LNCAP (cell line): ENCODE measurements around the gene FRRS1.

Experiments used
- TF ChIP-seq, protein P1 (sequence below): fragments of 450-650 bp; IDR thresholded peaks from 2 replicates; pipeline ENCODE4 v1.5.1; 2017; ENCODE audit warnings: mild to moderate bottlenecking

Gene FRRS1

DNA sequence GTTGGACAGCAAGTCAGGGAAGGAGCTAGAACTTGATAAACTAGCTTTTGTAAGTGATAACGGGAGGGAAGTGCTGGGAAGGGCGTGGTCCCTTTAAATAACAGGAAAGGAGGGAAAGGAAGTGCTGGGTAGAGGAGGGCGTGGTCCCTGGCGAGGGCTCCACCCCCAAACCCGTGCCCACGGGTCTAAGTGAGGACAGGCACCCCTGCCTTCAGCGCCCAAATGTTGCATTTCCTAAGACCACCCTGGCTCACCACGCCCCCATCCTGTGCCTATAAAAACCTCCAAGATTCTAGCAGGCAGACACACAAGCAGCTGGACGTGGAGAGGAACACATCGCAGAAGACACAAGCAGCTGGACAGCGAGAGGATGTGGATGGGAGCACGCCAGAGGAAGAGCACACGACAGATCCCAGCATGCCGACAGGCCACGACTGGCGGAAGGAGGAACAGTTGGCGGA is 62.0 kb downstream of the FRRS1 start:
- TF ChIP-seq, protein P1, sequence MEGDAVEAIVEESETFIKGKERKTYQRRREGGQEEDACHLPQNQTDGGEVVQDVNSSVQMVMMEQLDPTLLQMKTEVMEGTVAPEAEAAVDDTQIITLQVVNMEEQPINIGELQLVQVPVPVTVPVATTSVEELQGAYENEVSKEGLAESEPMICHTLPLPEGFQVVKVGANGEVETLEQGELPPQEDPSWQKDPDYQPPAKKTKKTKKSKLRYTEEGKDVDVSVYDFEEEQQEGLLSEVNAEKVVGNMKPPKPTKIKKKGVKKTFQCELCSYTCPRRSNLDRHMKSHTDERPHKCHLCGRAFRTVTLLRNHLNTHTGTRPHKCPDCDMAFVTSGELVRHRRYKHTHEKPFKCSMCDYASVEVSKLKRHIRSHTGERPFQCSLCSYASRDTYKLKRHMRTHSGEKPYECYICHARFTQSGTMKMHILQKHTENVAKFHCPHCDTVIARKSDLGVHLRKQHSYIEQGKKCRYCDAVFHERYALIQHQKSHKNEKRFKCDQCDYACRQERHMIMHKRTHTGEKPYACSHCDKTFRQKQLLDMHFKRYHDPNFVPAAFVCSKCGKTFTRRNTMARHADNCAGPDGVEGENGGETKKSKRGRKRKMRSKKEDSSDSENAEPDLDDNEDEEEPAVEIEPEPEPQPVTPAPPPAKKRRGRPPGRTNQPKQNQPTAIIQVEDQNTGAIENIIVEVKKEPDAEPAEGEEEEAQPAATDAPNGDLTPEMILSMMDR = no peak

DNA sequence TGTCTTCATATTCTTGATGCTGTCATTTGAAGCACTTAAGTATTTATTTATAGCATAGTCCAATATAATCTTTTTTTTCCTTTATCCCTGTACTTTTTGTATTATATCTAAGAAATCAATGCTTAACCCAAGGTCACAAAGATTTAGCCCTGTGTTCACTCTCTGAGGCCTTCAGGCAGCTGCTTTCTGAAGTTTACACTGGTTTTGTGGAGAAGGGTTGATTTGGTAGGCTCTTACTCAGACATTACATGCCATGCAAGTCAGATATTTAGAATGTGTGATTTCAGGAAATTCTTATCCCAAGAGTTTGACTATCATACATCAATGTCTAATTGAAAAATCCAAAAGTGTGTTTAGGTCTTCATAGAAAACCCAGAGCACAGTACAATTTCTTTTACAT is 64.2 kb downstream of the FRRS1 start:
- TF ChIP-seq, protein P1 = no peak

DNA sequence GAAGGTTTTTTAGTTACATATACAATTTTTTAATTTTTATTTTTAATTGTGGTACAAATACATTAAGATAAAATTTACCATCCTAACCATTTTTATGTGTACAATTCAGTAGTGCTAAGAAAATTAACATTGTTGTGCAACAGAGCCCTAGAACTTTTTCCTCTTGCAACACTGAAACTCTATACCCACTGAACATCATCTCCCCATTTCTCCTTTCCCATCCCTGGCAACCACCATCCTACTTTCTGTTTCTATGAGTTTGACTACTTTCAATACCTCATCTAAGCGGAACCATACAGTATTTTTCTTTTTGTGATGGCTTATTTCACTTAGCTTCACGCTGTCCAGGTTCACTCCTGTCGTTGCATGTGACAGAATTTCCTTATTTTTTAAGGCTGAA is 66.4 kb downstream of the FRRS1 start:
- TF ChIP-seq, protein P1 = no peak

DNA sequence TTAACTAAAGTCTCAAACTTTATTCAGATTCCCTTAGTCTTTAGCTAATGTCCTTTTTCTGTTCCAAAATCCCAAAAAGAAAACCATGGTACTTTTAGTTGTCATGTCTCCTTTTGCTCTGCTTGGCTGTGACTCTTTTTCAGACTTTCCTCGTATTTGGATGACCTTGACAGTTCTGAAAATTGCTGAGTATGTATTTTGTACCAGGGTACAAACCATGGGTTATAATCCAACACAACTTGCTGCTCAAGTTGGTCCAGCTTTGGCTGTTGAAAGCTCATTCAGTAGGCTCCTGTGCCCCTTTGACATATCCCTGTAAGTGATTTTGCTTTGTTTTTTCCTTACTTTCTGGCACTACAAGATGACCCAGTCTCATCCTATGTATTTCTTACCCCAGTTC is 68.9 kb downstream of the FRRS1 start:
- TF ChIP-seq, protein P1 = no peak

DNA sequence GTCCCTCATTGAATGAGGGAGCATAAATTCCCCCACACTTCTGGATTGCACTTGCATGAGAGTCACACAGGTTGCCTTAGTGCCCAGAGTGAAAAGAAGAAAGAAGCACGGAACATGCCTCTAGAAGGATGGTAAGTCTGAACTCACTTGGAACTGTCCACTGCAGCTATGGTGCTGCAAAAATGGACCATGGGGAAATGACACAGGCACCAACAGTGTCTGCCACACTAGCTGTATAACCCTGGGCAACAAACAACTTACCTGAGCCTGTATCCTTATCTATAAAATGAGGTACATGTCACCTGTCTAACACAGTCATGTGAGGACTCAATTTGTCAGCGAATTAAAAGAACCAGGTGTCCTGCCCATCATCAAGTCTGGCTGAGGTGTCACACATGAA is 69.8 kb downstream of the FRRS1 start:
- TF ChIP-seq, protein P1 = no peak

DNA sequence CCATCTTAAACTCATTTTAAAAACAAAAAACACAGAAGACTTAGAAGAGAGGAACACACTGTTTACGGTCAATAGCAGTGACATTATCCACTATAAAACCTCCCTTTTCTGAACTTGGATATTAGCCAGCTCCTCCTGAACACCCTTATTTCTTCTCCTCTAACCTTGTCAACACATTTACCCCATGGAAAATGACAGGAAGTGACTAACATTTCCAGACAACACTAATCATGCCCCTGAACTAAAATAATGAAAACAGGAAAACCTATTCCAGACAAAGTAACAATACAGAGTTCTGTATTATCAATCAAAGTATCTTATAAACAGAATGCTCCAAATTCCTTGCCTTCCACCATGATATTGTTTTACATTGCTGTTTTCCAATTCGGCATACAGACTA is 75.3 kb downstream of the FRRS1 start:
- TF ChIP-seq, protein P1 = no peak

DNA sequence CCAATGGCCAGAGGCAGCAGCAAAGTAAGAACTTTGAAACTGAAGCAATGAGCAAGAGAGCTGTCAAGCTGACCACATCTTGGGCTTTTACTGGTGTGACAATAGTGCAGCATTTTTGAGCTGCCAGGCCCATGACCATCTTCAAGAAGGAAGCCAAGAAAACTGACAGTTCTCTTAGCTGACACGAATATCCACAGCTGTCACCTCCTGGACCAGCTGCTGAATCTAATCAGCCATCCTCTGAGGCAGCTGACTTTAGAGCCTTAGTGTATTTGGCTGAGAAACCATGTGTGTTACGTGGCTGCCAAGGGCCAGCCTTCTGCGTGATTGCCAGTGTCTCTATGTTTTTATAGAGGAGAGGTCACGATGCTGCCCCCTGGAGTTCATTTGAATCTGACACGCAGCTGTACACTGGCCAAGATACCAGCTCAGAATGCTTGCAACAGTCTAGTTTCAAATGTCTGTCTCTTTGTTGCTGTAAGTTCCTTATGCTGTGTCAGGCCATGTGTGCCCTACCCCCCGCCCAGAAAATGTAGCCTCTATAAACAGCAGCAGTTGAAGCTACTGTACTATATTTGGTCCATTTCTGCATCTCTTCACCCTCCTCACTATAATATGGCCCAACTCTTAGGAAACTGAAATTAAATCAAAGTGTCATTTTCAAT is 80.8 kb downstream of the FRRS1 start:
- TF ChIP-seq, protein P1 = peak; percentile 78

DNA sequence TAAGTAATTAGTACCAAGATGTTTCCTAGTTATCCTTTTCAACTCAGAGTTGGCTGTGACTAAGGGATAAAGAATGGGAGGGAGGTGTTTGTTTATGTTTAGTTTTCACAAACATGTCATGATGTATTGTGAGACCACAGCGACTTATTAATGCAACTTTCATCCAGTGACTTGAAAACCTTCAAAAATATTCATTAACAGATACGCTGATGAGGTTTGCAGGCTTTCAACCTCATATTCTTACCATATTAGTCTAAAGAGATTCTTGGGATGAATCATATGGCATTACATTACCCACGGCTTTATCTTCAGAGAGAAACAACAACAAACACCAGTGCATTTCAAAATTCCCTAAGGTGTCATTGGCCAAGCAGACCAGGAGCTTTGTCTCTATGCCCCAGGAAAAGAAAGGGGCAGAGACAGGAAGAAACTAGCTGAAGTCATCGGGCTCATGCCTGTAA is 84.1 kb downstream of the FRRS1 start:
- TF ChIP-seq, protein P1 = no peak
